Measurements from ENCODE around the gene PTPRN. TPM values are rescaled to one million over a fixed set of nuclear protein-coding genes. Genes with fewer than 3 reads are reported as not detected.

Gene PTPRN
- total and polyA plus RNA-seq, 2 of the 4 experiments (the other 2 are of a cell fraction), result 5.2 to 22.0 TPM

DNA sequence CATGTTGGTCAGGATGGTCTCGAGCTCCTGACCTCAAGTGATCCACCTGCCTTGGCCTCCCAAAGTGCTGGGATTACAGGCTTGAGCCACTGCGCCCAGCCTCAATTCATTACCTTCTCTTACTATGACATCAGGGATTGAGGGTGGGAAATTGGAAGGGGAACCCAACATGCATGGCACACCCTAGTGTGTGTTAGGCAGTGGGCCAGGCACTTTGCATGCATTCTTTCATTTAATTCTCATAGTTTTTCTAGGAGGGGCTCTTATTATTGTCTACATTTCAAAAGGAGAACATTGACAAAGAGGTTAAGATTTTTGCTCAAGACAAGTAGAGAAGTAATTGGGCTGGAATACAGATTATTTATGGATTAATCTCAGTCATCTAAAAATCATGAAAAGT is 40.9 kb downstream of the PTPRN start:
- Histone ChIP-seq H2AK5ac (ENCODE audit: low read depth, low read length) (no peak overlapping the region), H4K20me1 (ENCODE audit: insufficient read depth, low read length) (no peaks in the 10 kb centered on the region), H3K27me3 (ENCODE audit: control insufficient read depth, insufficient read depth, low read length) (peaks cover 29% of the 10 kb centered on the region), H3K4ac (ENCODE audit: low read depth, low read length) (no peak overlapping the region), H2BK5ac (ENCODE audit: low read depth, low read length, poor library complexity, severe bottlenecking) (no peak overlapping the region), H3K36me3 (ENCODE audit: control insufficient read depth, insufficient read depth, low read length) (no peaks in the 10 kb centered on the region), H3K4me1 (ENCODE audit: control insufficient read depth, insufficient read depth, low read length) (peaks cover 2% of the 10 kb centered on the region; the same call in 1 of the 2 replicates), H2BK15ac (ENCODE audit: low read depth, low read length) (no peak overlapping the region), H3K14ac (replicated peaks; ENCODE audit: low read depth, low read length) (no peak overlapping the region), H2BK120ac (ENCODE audit: low read depth, low read length) (no peak overlapping the region), H3K9me1 (ENCODE audit: insufficient read depth, low read length) (no peaks in the 10 kb centered on the region), H3K18ac (ENCODE audit: low read depth, low read length) (no peak overlapping the region), H3K79me1 (ENCODE audit: low read depth in 1 of 2, low read length in 2 of 2) (no peaks in the 10 kb centered on the region), H2BK20ac (ENCODE audit: low read depth, low read length) (no peak overlapping the region), H2AK9ac (replicated peaks; ENCODE audit: low read depth, low read length, poor library complexity) (no peak overlapping the region), H4K5ac (ENCODE audit: low read depth, low read length) (no peak overlapping the region), H4K8ac (ENCODE audit: low read depth in 2 of 2, low read length in 2 of 2) (no peak overlapping the region), H4K91ac (ENCODE audit: insufficient read depth, low read depth, low read length) (no peak overlapping the region), H3K9me3 (ENCODE audit: control insufficient read depth, insufficient read depth, low read length) (no peaks in the 10 kb centered on the region), H3K4me2 (ENCODE audit: low read depth, low read length) (no peak overlapping the region), H3K23ac (ENCODE audit: low read depth, low read length) (no peak overlapping the region), H2AFZ (replicated peaks; ENCODE audit: low read length, poor library complexity) (no peak overlapping the region), H3K9ac (ENCODE audit: low read depth, low read length) (no peak overlapping the region), H3K4me3 (ENCODE audit: insufficient read depth, low read depth, low read length) (no peak overlapping the region), H3K27ac (ENCODE audit: insufficient read depth, low read length) (no peak overlapping the region), H3K56ac (ENCODE audit: extremely low read depth, insufficient read depth, low read length) (no peak overlapping the region)
- no CpG with 5 or more reads among the region's 2 CpGs for WGBS, 2 experiments (ENCODE audit: extremely low coverage in 2 of 2, insufficient read length in 1 of 2)
- POLR2A ChIA-PET (ENCODE audit: unreplicated experiment), result no interaction called here
- in situ Hi-C loops (cut with MboI; ENCODE audit: low sequenced_read_pairs), result no loop called here
- ATAC-seq (ENCODE audit: low read depth), result no peak
- intact Hi-C loops (cut with micrococcal nuclease), result no loop called here
- BruUV-seq (replicated peaks), result no TSS peak
- dilution Hi-C loops (cut with HindIII; ENCODE audit: low sequenced_read_pairs, unreplicated experiment), result no loop called here
- DNase-seq, result no peak
- CTCF ChIA-PET, result no interaction called here
- TF ChIP-seq SMC3 (IDR thresholded peaks at IDR 0.05; ENCODE audit: low read depth, low read length) (no peak), POLR2A (IDR thresholded peaks at IDR 0.05; ENCODE audit: low read depth, low read length) (no peak), RAD21 (IDR thresholded peaks at IDR 0.05; ENCODE audit: low read length) (no peak), RCOR1 (IDR thresholded peaks at IDR 0.05; ENCODE audit: insufficient replicate concordance, low read length) (no peak), CHD1 (IDR thresholded peaks at IDR 0.05; ENCODE audit: low read depth, low read length) (no peak), FOS (IDR thresholded peaks at IDR 0.05; ENCODE audit: low read depth, low read length) (no peak), NFE2L2 (IDR thresholded peaks at IDR 0.05; ENCODE audit: low read depth, low read length) (no peak), BHLHE40 (IDR thresholded peaks at IDR 0.05; ENCODE audit: low read depth, low read length) (no peak), MAFK (IDR thresholded peaks at IDR 0.05; ENCODE audit: low read depth, low read length) (no peak)
